HL-60 (cell line): ENCODE data around the gene NCAPH2.

Experiments
- POLR2AphosphoS5 ChIP-seq: IDR thresholded peaks from 2 replicates; pipeline ENCODE4 v1.6.1; 2012; ENCODE audit warnings: low read depth
- TF ChIP-seq, protein P1 (sequence below): IDR thresholded peaks from 2 replicates; pipeline ENCODE4 v1.6.1; 2012; ENCODE audit warnings: low read depth; ENCODE audit not compliant: insufficient replicate concordance
- TF ChIP-seq, protein P2 (sequence below): IDR thresholded peaks from one replicate; pipeline ENCODE4 v1.5.1; 2011; ENCODE audit warnings: low read length, control low read depth, inconsistent platforms; ENCODE audit not compliant: insufficient read depth

DNA sequence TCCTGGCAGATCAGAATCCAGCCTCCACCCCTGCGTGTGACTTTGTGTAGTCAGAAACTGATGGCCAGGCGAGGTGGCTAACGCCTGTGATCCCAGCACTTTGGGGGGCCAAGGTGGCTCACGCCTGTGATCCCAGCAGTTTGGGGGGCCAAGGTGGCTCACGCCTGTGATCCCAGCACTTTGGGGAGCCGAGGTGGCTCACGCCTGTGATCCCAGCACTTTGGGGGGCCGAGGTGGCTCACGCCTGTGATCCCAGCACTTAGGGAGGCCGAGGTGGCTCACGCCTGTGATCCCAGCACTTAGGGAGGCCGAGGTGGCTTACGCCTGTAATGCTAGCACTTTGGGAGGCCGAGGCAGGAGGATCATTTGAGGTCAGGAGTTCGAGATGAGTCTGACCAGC, 5.2 kb downstream of the NCAPH2 start:
- TF ChIP-seq, protein P1, sequence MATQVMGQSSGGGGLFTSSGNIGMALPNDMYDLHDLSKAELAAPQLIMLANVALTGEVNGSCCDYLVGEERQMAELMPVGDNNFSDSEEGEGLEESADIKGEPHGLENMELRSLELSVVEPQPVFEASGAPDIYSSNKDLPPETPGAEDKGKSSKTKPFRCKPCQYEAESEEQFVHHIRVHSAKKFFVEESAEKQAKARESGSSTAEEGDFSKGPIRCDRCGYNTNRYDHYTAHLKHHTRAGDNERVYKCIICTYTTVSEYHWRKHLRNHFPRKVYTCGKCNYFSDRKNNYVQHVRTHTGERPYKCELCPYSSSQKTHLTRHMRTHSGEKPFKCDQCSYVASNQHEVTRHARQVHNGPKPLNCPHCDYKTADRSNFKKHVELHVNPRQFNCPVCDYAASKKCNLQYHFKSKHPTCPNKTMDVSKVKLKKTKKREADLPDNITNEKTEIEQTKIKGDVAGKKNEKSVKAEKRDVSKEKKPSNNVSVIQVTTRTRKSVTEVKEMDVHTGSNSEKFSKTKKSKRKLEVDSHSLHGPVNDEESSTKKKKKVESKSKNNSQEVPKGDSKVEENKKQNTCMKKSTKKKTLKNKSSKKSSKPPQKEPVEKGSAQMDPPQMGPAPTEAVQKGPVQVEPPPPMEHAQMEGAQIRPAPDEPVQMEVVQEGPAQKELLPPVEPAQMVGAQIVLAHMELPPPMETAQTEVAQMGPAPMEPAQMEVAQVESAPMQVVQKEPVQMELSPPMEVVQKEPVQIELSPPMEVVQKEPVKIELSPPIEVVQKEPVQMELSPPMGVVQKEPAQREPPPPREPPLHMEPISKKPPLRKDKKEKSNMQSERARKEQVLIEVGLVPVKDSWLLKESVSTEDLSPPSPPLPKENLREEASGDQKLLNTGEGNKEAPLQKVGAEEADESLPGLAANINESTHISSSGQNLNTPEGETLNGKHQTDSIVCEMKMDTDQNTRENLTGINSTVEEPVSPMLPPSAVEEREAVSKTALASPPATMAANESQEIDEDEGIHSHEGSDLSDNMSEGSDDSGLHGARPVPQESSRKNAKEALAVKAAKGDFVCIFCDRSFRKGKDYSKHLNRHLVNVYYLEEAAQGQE: no peak
- TF ChIP-seq, protein P2, sequence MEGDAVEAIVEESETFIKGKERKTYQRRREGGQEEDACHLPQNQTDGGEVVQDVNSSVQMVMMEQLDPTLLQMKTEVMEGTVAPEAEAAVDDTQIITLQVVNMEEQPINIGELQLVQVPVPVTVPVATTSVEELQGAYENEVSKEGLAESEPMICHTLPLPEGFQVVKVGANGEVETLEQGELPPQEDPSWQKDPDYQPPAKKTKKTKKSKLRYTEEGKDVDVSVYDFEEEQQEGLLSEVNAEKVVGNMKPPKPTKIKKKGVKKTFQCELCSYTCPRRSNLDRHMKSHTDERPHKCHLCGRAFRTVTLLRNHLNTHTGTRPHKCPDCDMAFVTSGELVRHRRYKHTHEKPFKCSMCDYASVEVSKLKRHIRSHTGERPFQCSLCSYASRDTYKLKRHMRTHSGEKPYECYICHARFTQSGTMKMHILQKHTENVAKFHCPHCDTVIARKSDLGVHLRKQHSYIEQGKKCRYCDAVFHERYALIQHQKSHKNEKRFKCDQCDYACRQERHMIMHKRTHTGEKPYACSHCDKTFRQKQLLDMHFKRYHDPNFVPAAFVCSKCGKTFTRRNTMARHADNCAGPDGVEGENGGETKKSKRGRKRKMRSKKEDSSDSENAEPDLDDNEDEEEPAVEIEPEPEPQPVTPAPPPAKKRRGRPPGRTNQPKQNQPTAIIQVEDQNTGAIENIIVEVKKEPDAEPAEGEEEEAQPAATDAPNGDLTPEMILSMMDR: no peak
- no peak for TF ChIP-seq POLR2AphosphoS5
